ENCODE results near the gene CSNK2A3. TPM values are rescaled to one million over a fixed set of nuclear protein-coding genes. Genes with fewer than 3 reads are reported as not detected.
"Not testable (repeated sequence)": the region's sequence is repeated elsewhere in the genome, so short reads cannot be mapped to it uniquely, and the experiment has no call there.

Gene CSNK2A3
- total RNA-seq = 1.6 TPM
- long read RNA-seq = 0 reads

- DNase-seq (ENCODE audit: low spot score); intact Hi-C loops (cut with DNase I): not testable (repeated sequence)
Observed at GRCh38 chr11:11352878-11353277, at the start of gene CSNK2A3. Gene CSNK2A3 (minus strand): TSS chr11:11353250. CDS start chr11:11353119, 131 bp downstream.

GRCh38 chr11:11401960-11402535 lies 49.0 kb upstream of the CSNK2A3 start:
- no peak for DNase-seq (ENCODE audit: low spot score)
- intact Hi-C loops (cut with DNase I) = no loop called here

DNA sequence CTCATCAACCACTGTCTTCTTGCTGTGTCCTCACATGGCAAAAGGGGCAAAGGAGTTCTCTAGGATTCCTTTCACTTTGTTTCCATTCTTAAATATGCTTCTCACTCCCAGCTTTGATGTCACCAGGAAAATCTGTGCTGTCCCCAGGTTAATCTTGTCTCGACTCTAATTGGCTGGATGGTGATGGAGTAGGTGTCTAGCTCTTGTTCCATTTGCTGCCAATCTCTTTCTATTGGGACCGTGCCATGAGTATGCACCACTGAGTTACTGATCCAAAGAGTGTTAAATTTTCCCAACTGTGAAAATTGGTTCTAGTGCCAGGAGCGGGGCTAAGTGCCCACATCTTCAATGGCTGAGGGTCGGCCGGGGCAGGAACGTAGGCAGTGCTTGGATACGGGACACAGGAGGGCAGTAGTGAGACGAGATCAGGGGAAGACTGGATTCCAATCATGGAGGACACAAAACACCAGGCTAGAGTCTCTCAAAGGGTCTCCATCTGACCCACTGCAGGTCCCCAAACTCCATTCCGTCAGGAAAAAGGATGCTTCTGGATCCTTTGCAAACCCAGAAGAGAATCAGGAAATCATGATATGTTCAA lies 47.7 kb upstream of the CSNK2A3 start:
- no peak for DNase-seq (ENCODE audit: low spot score)
- intact Hi-C loops (cut with DNase I) = no loop called here

GRCh38 chr11:11400121-11400520 lies 47.1 kb upstream of the CSNK2A3 start:
- intact Hi-C loops (cut with DNase I) = no loop called here
- DNase-seq (ENCODE audit: low spot score) = no peak

DNA sequence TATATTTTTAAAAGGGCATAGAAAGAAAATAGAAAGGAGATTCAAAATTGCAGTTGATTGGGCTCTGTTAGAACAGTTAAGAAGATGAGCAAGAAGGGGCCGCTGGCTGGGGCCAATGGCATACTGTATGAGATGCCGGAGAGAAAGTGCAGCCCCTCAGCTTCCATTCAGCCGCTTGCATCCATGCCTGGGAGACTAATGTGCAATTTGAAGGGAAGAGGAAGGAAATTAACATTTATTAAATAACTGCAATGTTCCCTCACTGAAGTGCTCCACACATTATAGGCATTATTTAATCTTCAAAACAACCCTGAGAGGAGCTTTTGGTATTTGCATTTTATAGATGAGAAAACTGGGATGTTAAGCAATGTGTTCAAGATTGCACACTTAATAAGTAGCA lies 44.7 kb upstream of the CSNK2A3 start:
- DNase-seq (ENCODE audit: low spot score) = no peak
- intact Hi-C loops (cut with DNase I) = no loop called here

DNA sequence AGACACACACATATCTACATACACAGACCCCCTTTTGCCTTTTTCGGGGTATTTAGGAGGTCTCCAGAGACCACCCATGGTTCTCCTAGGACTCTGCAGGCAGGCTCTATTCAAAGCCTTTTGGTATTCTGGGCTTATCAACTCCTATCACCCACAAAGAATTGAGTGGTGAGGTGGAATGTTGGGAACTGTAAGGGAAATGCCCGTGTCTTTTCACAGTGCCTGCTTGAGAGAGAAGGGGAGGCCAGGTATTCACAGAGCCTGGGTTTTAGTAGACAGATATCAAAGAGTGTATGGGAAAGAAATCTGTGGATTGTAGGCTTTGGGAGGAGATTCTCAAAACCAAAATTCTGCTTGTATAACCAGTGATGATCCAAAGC lies 44.0 kb upstream of the CSNK2A3 start:
- DNase-seq (ENCODE audit: low spot score) = no peak
- intact Hi-C loops (cut with DNase I) = no loop called here

DNA sequence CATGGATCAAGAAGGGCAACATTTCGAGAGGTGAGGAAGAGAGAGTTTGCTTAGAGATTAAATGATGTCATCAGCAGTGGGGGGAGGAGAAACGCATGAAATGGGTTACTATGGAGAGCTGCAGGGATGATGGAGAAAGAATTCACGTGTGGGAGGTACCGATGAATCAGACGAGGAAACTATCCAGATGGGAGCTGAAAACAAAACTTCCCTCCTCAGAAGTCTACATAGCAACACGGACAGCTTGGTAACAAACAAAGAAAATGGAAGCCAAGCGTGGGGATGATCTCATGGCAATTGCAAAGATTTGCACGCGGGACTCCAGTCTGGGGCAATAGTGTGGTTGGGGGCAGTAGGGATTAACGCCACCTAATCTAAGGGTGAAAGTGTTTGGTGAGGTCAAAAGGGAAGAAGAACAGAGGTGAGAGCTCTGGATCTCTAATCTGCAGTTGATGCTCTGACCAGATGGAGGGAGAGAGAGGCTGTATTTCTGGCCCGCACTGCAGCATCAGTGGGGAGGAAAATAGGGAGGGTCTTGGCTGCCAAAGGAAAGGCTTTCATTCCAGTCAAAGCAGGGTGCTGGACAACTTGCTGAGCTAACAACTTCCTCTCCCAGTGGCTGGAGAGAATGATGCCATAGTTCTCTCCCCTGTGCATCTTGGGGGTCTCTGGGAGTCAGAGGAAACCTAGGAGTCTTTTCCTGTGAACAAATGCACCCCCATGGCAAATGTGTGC lies 43.4 kb upstream of the CSNK2A3 start:
- intact Hi-C loops (cut with DNase I) = no loop called here
- no peak for DNase-seq (ENCODE audit: low spot score)

GRCh38 chr11:11395126-11395525 lies 42.1 kb upstream of the CSNK2A3 start:
- no peak for DNase-seq (ENCODE audit: low spot score)
- intact Hi-C loops (cut with DNase I) = no loop called here

DNA sequence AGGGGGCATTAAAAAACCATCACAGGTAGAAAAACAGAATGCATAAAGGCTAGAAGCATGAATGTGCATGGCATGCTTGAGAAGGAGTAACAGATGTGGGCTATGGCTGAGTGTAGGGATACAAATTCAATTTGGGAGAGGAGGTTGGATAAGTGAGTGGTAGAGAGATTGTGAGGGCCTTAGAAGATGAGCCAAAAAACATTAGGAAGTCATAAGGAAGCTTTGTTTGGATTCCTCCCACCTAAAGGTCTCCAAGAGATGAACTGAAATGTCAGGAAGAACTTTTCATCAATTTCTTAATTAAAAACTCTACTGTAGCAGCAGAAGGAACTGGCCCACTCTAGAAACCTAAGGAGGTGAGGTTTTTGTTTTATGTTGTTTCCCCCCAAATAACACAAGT lies 41.2 kb upstream of the CSNK2A3 start:
- intact Hi-C loops (cut with DNase I) = no loop called here
- no peak for DNase-seq (ENCODE audit: low spot score)

DNA sequence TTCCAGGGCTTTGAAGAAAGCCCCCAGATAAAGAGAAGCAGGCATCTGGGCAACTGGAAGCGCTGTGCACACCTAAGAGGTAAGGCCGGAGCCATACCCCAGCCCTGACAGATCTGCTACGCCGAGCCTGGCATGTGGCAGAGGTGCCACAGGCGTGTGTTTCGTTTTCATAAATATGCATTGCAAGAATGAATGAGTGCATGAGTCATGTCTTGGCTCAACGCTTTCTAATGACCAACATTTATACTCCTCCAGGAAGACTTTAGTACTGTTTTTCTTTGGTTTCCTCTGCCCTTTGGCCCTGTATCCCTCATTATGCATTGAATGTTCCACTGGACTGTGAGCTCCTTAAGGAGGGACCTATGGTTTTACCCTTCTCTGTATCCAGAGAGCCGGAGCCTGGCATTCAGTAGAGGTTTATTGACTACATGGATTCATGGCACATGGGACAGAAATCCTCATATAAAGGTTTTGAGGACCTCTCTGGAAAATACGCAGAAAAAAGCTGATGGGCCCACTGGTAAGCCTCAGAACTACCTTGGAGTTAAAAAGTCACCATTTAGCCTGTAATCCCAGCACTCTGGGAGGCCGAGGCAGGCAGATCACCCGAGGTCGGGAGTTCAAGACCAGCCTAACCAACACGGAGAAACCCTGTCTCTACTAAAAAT lies 38.9 kb upstream of the CSNK2A3 start:
- peak; percentile 33 for DNase-seq (ENCODE audit: low spot score)
- intact Hi-C loops (cut with DNase I) = no loop called here

- no peak for DNase-seq (ENCODE audit: low spot score)
Observed at GRCh38 chr11:11391169-11391568, 38.1 kb upstream of the CSNK2A3 start.

GRCh38 chr11:11390068-11390771 lies 37.2 kb upstream of the CSNK2A3 start:
- intact Hi-C loops (cut with DNase I) = no loop called here
- no peak for DNase-seq (ENCODE audit: low spot score)

More at GRCh38 chr11:11391169-11391568, 38.1 kb upstream of the CSNK2A3 start:
- intact Hi-C loops (cut with DNase I) = no loop called here

DNA sequence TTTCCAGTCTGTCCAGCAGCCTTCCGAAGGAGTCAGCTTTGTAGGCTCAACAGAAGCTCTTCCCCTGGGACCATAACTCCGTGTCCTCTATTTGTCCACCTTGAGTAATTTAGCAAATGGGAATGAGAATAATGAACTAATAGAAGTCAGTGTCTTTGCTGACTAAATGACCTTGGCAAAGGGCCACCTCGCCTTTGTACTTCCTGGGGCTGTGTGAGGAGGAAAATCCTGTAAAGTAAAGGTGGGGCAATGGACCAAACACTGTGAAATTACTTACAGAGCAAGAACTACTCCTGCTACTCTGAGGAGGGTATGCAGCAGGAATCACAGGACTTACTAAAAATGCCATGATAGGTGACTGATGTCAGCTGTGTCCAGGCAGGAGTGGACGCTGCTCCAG lies 36.2 kb upstream of the CSNK2A3 start:
- intact Hi-C loops (cut with DNase I) = no loop called here
- DNase-seq (ENCODE audit: low spot score) = no peak

GRCh38 chr11:11387622-11388305 lies 34.7 kb upstream of the CSNK2A3 start:
- DNase-seq (ENCODE audit: low spot score) = no peak
- intact Hi-C loops (cut with DNase I) = no loop called here

DNA sequence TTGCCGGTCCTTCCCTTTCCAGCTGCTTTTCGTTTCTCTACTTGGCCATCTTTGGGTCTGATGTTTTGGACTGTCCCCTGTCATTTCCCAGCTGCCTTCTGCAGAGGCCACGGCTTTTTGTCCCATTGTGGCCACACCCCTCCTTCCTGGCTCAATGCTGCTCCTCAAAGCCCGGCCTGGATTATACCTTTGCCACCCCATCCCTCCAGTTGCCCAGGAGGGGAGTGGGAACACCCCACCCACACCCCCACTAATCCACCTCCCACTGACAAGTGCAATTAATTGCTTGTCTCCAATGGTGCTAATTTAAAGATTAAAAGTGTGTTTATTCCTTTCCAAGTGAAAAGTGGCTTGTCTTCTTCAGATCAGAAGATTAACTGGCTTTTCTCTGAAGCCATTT lies 34.2 kb upstream of the CSNK2A3 start:
- no peak for DNase-seq (ENCODE audit: low spot score)
- intact Hi-C loops (cut with DNase I) = no loop called here

GRCh38 chr11:11384829-11385228 lies 31.8 kb upstream of the CSNK2A3 start:
- intact Hi-C loops (cut with DNase I) = no loop called here
- DNase-seq (ENCODE audit: low spot score) = no peak

GRCh38 chr11:11383995-11384394 lies 30.9 kb upstream of the CSNK2A3 start:
- no peak for DNase-seq (ENCODE audit: low spot score)
- intact Hi-C loops (cut with DNase I) = no loop called here

DNA sequence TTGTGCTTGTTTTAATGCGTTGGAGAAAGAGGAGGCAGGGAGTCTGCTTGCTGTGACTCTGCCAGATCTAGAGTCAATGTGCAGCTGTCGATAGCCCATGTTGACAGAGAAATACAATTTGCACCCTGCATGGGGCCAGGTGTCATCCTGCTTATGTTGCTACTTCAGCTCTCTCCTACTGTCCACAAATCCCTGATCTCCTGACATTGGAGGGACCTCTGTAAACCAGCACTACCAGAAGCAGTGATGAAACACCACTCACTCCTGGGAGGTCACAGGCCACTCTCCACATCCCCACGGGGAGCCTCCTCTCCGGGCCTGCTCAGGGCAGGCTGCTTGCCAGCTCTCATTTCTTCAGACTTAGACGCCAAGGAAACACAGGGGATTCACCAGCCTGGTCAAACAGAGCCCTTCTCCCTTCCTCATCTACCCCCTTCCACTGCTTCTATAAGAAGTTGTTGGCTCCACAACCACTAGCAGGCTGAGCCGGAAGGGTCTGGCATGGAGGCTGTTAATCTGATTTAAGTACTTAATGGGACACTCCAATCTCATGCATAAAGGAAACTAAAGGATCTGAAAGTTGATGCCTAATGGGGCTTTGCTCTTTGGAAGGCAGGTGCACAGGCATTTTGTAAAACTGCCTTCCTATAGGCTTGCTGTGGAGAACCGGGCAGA lies 29.9 kb upstream of the CSNK2A3 start:
- no peak for DNase-seq (ENCODE audit: low spot score)
- intact Hi-C loops (cut with DNase I) = no loop called here

Data from cardiac septum (tissue), 1 donor.